Loucy (cell line): ENCODE measurements around the gene RAD23B.
A peak's percentile ranks its signal among the peaks of the same experiment; 100 is the strongest.

Experiments used
- H2AFZ ChIP-seq: fragments of 200-600 bp; sonication (generic); 2 replicates; pipeline ENCODE4 v1.6.0; 2016; ENCODE audit warnings: antibody characterized with exemption, mild to moderate bottlenecking, low read length, moderate library complexity
- H3F3A ChIP-seq: fragments of 200-600 bp; 2 replicates; pipeline ENCODE4 v1.6.0; 2016; ENCODE audit warnings: antibody characterized with exemption, low read depth, mild to moderate bottlenecking
- H3K27me3 ChIP-seq: fragments of 200-600 bp; sonication (generic); 2 replicates; pipeline ENCODE4 v1.6.1; 2014; ENCODE audit warnings: low read length, mild to moderate bottlenecking; ENCODE audit not compliant: insufficient read depth, poor library complexity, severe bottlenecking
- H3K36me3 ChIP-seq: fragments of 200-600 bp; sonication (generic); 2 replicates; pipeline ENCODE4 v1.6.1; 2016; ENCODE audit warnings: low read length; ENCODE audit not compliant: insufficient read depth
- H3K4me1 ChIP-seq: fragments of 200-600 bp; sonication (generic); 2 replicates; pipeline ENCODE4 v1.5.1; 2014; ENCODE audit warnings: low read length, mild to moderate bottlenecking; ENCODE audit not compliant: insufficient read depth, poor library complexity, severe bottlenecking
- H3K4me2 ChIP-seq: fragments of 200-600 bp; sonication (generic); 2 replicates; pipeline ENCODE4 v1.6.0; 2014; ENCODE audit warnings: antibody characterized with exemption, low read length, low read depth, mild to moderate bottlenecking; ENCODE audit not compliant: poor library complexity, severe bottlenecking
- H3K4me3 ChIP-seq: fragments of 200-600 bp; sonication (generic); 2 replicates; pipeline ENCODE4 v1.5.1; 2014; ENCODE audit warnings: low read length, mild to moderate bottlenecking, mixed read lengths; ENCODE audit not compliant: poor library complexity, severe bottlenecking
- H3K79me2 ChIP-seq: fragments of 200-600 bp; sonication (generic); 2 replicates; pipeline ENCODE4 v1.6.1; 2014; ENCODE audit warnings: low read length; ENCODE audit not compliant: insufficient read depth
- H3K9ac ChIP-seq: fragments of 200-600 bp; sonication (generic); 2 replicates; pipeline ENCODE4 v1.6.0; 2014; ENCODE audit warnings: mild to moderate bottlenecking, low read depth, low read length, moderate library complexity; ENCODE audit not compliant: poor library complexity, severe bottlenecking
- H3K9me2 ChIP-seq: fragments of 200-600 bp; sonication (generic); replicated peaks from 2 replicates; pipeline ENCODE4 v1.6.1; 2016; ENCODE audit warnings: low read depth, low read length, mixed read lengths
- H3K9me3 ChIP-seq: fragments of 200-600 bp; sonication (generic); 2 replicates; pipeline ENCODE4 v1.6.1; 2014; ENCODE audit warnings: mild to moderate bottlenecking, antibody characterized with exemption, low read length, low read depth; ENCODE audit not compliant: insufficient read depth
- H4K20me1 ChIP-seq: fragments of 200-600 bp; sonication (generic); 2 replicates; pipeline ENCODE4 v1.6.0; 2014; ENCODE audit warnings: antibody characterized with exemption, low read length, mild to moderate bottlenecking; ENCODE audit not compliant: insufficient read depth, poor library complexity, severe bottlenecking
- CTCF ChIP-seq: fragments of 200-600 bp; sonication (generic); conservative IDR thresholded peaks from 2 replicates; pipeline ENCODE4 v1.5.1; 2014; ENCODE audit warnings: mild to moderate bottlenecking, antibody characterized with exemption, low read length
- EZH2phosphoT487 ChIP-seq: fragments of 200-600 bp; IDR thresholded peaks from 2 replicates; pipeline ENCODE4 v1.6.1; 2018; ENCODE audit warnings: antibody characterized with exemption, mild to moderate bottlenecking, moderate library complexity, borderline replicate concordance

The RAD23B gene

GRCh38 chr9:107308461-107308860 is 25.4 kb downstream of the RAD23B start:
- Histone ChIP-seq H4K20me1 (peaks cover 97% of the 10 kb centered on the region), H3K4me1 (peaks cover 11% of the 10 kb centered on the region)

GRCh38 chr9:107309271-107309670 is 26.2 kb downstream of the RAD23B start:
- Histone ChIP-seq H3K27me3 (no peaks in the 10 kb centered on the region), H3F3A (no peaks in the 10 kb centered on the region), H3K4me1 (peaks cover 11% of the 10 kb centered on the region), H3K79me2 (peaks cover 53% of the 10 kb centered on the region), H4K20me1 (peaks cover 97% of the 10 kb centered on the region), H3K9me3 (no peaks in the 10 kb centered on the region), H3K36me3 (peaks cover 90% of the 10 kb centered on the region), H3K4me2 (no peak overlapping the region), H2AFZ (no peak overlapping the region), H3K9me2 (no peaks in the 10 kb centered on the region), H3K4me3 (no peak overlapping the region), H3K9ac (no peak overlapping the region)
- TF ChIP-seq CTCF = no peak
- TF ChIP-seq EZH2phosphoT487 = peak; percentile 85

More at GRCh38 chr9:107308461-107308860, 25.4 kb downstream of the RAD23B start:
- H3K27me3 ChIP-seq = no peaks in the 10 kb centered on the region
- no peak overlapping the region for H3K4me3 ChIP-seq
- no peaks in the 10 kb centered on the region for H3F3A ChIP-seq
- peaks cover 60% of the 10 kb centered on the region for H3K79me2 ChIP-seq
- H2AFZ ChIP-seq = no peak overlapping the region
- no peaks in the 10 kb centered on the region for H3K9me2 ChIP-seq
- TF ChIP-seq EZH2phosphoT487 (no peak), CTCF (no peak)
- peaks cover 90% of the 10 kb centered on the region for H3K36me3 ChIP-seq
- no peak overlapping the region for H3K9ac ChIP-seq
- H3K4me2 ChIP-seq = no peak overlapping the region
- H3K9me3 ChIP-seq = no peaks in the 10 kb centered on the region

GRCh38 chr9:107312376-107313050 is 29.4 kb downstream of the RAD23B start:
- Histone ChIP-seq H2AFZ (no peak overlapping the region), H3K79me2 (peaks cover 56% of the 10 kb centered on the region), H3K27me3 (no peaks in the 10 kb centered on the region), H3K4me1 (peaks cover 11% of the 10 kb centered on the region), H3K36me3 (peaks cover 78% of the 10 kb centered on the region), H3K9ac (no peak overlapping the region), H3F3A (no peaks in the 10 kb centered on the region), H3K9me2 (no peaks in the 10 kb centered on the region), H3K9me3 (no peaks in the 10 kb centered on the region), H4K20me1 (peaks cover 96% of the 10 kb centered on the region), H3K4me2 (no peak overlapping the region), H3K4me3 (no peak overlapping the region)
- TF ChIP-seq CTCF = no peak
- TF ChIP-seq EZH2phosphoT487 = no peak
